Measurements from ENCODE around the gene CCDC122.

CCDC122 gene

DNA sequence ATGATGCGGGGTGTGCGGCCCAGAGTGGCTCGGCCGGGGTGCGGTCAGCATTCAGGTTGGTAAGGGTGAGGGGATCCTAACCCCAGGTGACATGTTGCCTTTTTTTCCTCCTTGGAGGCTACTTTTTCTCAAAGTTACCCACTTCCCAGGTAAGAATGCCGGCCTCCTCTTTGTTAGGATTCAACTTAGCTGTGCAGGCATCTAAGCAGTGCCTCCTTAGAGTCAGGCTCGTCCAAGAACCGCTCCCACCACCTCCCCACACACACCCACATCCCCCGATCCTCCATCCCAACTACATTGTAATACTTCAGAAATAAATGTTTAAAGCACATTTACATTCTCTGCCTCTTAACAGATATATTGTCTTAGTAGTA, 92.0 kb downstream of the CCDC122 start:
- in situ Hi-C loops (cut with HindIII; ENCODE audit: low pct_unique_long_range_greater_than_20kb, low sequenced_read_pairs) = no loop called here
- no peak for TF ChIP-seq JUND (IDR thresholded peaks at IDR 0.05; ENCODE audit: low read depth)
- no peak for DNase-seq (ENCODE audit: low read depth in 1 of 2, low spot score in 1 of 2)

DNA sequence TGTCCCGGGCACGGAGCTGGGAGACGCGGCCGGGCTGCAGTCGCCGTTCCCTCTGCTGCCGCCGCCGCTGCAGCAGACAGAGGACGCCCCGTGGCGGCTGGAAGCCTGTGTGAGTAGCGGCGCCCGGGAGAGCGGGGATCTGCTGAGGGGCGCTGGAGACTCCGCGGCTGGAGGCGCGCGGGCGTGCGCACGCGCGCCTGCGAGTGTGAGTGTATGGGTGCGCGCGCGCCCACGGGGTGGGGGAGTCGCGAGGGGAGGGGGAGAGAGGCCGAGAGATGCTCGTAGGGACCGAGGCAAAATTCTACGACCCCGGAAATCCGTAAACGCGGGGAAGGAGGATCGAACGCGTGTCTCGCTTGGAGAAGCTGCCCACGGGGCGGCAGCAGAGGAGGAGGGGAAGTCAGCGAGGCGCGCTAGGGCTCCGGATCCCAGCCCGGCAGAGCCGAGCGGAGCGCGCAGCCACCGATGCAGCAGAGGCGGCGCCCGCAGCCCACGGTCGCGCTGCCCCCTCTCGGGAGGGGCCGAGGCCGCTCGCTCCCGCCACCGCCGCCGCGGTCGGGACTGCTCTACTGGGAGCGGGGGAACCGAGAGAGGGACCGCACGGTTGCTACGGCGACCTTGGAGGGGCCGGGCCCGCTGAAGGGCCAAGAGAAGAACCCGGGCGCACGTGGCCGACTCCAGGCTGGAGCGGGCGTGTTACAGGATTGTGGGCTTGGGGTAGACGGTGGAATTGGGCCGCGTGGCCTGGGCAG, 92.6 kb downstream of the CCDC122 start, which contains the start of gene ENOX1:
ENOX1 (minus strand) TSS at position 207 of the 752 bp plus-strand sequence.
- TF ChIP-seq JUND (IDR thresholded peaks at IDR 0.05; ENCODE audit: low read depth) = no peak
- in situ Hi-C loops (cut with HindIII; ENCODE audit: low pct_unique_long_range_greater_than_20kb, low sequenced_read_pairs) = no loop called here
- peak; percentile 34 to 63 for DNase-seq (ENCODE audit: low read depth in 1 of 2, low spot score in 1 of 2)

DNA sequence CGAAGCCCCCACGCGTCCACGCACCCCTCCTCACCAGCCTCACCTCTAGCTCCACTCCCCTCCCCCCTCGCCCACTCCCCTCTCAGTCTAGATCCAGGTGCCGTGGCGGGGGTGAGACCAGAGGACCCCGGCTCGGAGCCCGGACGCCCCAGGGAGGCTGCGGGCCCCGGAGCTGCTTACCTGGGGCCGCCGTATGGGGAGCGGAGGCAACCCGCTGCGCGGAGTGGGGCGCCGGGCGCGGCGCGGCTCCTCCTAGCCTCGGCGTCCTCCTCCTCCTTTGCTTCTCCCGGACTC, 93.1 kb downstream of the CCDC122 start:
- no peak for DNase-seq (ENCODE audit: low read depth in 1 of 2, low spot score in 1 of 2)
- in situ Hi-C loops (cut with HindIII; ENCODE audit: low pct_unique_long_range_greater_than_20kb, low sequenced_read_pairs) = no loop called here
- no peak for TF ChIP-seq JUND (IDR thresholded peaks at IDR 0.05; ENCODE audit: low read depth)

All from T47D (cell line).